ENCODE measurements around the gene MRPL24.

The MRPL24 gene

GRCh38 chr1:156748670-156749418 lies 8.0 kb upstream of the MRPL24 start (continued):
- TF ChIP-seq ZNF280D (tag by site-specific recombination; IDR thresholded peaks at IDR 0.05): no peak
- no peak for TF ChIP-seq ZNF302 (tag by site-specific recombination; IDR thresholded peaks at IDR 0.05; ENCODE audit: low read depth)
- no peak for TF ChIP-seq BCL11B (tag by site-specific recombination; IDR thresholded peaks at IDR 0.05; ENCODE audit: low read depth)
- TF ChIP-seq ZNF404 (tag by site-specific recombination; IDR thresholded peaks at IDR 0.05): no peak
- TF ChIP-seq, protein P1, sequence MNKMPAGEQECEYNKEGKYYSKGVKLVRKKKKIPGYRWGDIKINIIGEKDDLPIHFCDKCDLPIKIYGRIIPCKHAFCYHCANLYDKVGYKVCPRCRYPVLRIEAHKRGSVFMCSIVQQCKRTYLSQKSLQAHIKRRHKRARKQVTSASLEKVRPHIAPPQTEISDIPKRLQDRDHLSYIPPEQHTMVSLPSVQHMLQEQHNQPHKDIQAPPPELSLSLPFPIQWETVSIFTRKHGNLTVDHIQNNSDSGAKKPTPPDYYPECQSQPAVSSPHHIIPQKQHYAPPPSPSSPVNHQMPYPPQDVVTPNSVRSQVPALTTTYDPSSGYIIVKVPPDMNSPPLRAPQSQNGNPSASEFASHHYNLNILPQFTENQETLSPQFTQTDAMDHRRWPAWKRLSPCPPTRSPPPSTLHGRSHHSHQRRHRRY (tag by site-specific recombination; IDR thresholded peaks at IDR 0.05): no peak
- no peak for TF ChIP-seq ZNF114 (tag by site-specific recombination; IDR thresholded peaks at IDR 0.05)
- no peak for TF ChIP-seq ZNF416 (tag by site-specific recombination; IDR thresholded peaks at IDR 0.05)
- TF ChIP-seq ZBTB8A (tag by site-specific recombination; IDR thresholded peaks at IDR 0.05): peak; percentile 48; the same call in 1 of the 2 replicates
- no peak for TF ChIP-seq ZNF174 (tag by site-specific recombination; IDR thresholded peaks at IDR 0.05)
- TF ChIP-seq ZNF223 (tag by site-specific recombination; IDR thresholded peaks at IDR 0.05): no peak
- peak; percentile 85 for TF ChIP-seq ZNF341 (tag by site-specific recombination; IDR thresholded peaks at IDR 0.05; ENCODE audit: low read depth)
- TF ChIP-seq ZNF335 (tag by site-specific recombination; conservative IDR thresholded peaks at IDR 0.05): peak; percentile 67
- TF ChIP-seq SP3 (tag by site-specific recombination; IDR thresholded peaks at IDR 0.05): no peak
- TF ChIP-seq SALL2 (tag by site-specific recombination; IDR thresholded peaks at IDR 0.05; ENCODE audit: borderline replicate concordance): no peak
- TF ChIP-seq ZBTB44 (tag by site-specific recombination; IDR thresholded peaks at IDR 0.05): no peak
- TF ChIP-seq ZNF596 (tag by site-specific recombination; IDR thresholded peaks at IDR 0.05): no peak
- peak; percentile 70 for TF ChIP-seq ZBTB48 (tag by site-specific recombination; IDR thresholded peaks at IDR 0.05)
- no peak for TF ChIP-seq ZNF18 (tag by site-specific recombination; IDR thresholded peaks at IDR 0.05)
- no peak for TF ChIP-seq ZNF560 (tag by site-specific recombination; IDR thresholded peaks at IDR 0.05; ENCODE audit: borderline replicate concordance)
- TF ChIP-seq, protein P2, sequence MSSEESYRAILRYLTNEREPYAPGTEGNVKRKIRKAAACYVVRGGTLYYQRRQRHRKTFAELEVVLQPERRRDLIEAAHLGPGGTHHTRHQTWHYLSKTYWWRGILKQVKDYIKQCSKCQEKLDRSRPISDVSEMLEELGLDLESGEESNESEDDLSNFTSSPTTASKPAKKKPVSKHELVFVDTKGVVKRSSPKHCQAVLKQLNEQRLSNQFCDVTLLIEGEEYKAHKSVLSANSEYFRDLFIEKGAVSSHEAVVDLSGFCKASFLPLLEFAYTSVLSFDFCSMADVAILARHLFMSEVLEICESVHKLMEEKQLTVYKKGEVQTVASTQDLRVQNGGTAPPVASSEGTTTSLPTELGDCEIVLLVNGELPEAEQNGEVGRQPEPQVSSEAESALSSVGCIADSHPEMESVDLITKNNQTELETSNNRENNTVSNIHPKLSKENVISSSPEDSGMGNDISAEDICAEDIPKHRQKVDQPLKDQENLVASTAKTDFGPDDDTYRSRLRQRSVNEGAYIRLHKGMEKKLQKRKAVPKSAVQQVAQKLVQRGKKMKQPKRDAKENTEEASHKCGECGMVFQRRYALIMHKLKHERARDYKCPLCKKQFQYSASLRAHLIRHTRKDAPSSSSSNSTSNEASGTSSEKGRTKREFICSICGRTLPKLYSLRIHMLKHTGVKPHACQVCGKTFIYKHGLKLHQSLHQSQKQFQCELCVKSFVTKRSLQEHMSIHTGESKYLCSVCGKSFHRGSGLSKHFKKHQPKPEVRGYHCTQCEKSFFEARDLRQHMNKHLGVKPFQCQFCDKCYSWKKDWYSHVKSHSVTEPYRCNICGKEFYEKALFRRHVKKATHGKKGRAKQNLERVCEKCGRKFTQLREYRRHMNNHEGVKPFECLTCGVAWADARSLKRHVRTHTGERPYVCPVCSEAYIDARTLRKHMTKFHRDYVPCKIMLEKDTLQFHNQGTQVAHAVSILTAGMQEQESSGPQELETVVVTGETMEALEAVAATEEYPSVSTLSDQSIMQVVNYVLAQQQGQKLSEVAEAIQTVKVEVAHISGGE (tag by site-specific recombination; conservative IDR thresholded peaks at IDR 0.05; ENCODE audit: low read depth): peak; percentile 75
- peak; percentile 78 for TF ChIP-seq ZBTB20 (tag by site-specific recombination; IDR thresholded peaks at IDR 0.05)
- TF ChIP-seq ZNF16 (tag by site-specific recombination; IDR thresholded peaks at IDR 0.05; ENCODE audit: low read depth): no peak
- no peak for TF ChIP-seq ZNF433 (tag by site-specific recombination; IDR thresholded peaks at IDR 0.05; ENCODE audit: low read depth)
- TF ChIP-seq MYNN (tag by site-specific recombination; IDR thresholded peaks at IDR 0.05; ENCODE audit: borderline replicate concordance): no peak
- TF ChIP-seq ZBTB7A (tag by site-specific recombination; IDR thresholded peaks at IDR 0.05; ENCODE audit: low read depth): no peak
- TF ChIP-seq ZNF26 (tag by site-specific recombination; IDR thresholded peaks at IDR 0.05): no peak

Measured in HEK293 (cell line).